HG03342 (cell line): ENCODE results near the gene GFI1.

ENCODE experiments used
- ATAC-seq: cut with Tn5 transposase; IDR thresholded peaks from one replicate; pipeline ENCODE4 v1.9.1; 2021; ENCODE audit warnings: mild to moderate bottlenecking, moderate library complexity; ENCODE audit not compliant: unreplicated experiment

GFI1 gene

DNA sequence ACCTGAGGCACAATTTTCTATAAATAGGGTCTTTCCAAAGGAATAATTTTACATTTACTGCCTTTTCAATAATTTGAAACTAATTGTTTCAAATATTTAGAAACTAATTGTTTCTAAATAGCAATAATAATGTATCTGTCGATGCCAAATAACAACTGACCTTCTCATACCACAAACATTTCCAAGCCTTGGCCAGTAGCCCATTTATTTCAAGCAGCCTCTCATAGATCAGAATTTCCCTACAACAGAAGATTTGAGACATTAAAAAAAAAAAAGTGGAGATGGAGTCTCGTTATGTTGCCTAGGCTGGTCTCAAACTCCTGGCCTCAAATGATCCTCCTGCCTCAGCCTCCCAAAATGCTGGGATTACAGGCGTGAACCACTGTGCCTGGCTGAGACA is 2.1 kb upstream of the GFI1 start:
- ATAC-seq: no peak

DNA sequence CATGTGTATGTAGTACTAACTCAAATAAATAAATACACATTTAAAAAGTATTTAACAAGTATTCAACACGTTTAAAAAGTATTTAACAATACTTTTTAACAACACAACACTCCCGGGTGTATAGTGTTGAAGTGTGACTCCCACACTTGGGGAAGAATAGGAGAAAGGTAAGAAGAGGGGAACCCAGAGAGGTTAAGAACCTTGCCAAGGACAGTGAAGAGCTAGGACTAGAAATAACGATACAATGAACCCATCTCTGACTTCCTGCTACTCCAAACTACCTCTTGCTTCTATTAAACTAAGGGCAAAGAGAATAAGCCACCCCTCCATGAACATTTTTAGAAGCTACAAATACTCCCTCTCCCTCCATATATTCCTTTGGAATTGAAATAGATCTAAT is 1.7 kb upstream of the GFI1 start:
- no peak for ATAC-seq

DNA sequence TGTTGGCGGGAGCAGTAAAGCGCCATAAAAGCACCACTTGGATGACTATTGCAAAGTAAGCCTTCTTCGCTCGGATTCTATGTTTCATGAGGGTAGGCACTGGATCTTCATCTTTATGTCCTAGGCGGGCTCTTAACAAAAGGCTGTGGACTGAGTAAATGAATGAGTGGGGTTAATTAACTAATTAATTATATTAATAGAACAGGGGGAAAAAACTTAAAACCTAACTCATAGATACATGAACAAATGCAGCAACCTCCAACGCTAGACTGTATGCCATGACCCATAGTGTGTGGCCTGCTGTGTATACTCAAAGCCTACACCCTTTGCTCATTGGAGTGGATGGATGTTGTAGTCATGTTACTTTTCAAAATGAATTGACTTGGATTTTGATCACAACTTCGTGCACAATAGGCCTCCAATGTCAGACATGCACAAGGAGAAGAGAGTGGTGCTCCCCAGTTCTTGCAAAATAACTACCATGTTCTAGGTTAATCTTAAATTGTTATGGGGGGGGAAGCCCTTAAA is 417 bp upstream of the GFI1 start:
- no peak for ATAC-seq

GRCh38 chr1:92485381-92486250 is 1.1 kb downstream of the GFI1 start:
- peak; percentile 48 for ATAC-seq

- ATAC-seq: peak; percentile 30
Measured at GRCh38 chr1:92484472-92485380, 2.0 kb downstream of the GFI1 start.

DNA sequence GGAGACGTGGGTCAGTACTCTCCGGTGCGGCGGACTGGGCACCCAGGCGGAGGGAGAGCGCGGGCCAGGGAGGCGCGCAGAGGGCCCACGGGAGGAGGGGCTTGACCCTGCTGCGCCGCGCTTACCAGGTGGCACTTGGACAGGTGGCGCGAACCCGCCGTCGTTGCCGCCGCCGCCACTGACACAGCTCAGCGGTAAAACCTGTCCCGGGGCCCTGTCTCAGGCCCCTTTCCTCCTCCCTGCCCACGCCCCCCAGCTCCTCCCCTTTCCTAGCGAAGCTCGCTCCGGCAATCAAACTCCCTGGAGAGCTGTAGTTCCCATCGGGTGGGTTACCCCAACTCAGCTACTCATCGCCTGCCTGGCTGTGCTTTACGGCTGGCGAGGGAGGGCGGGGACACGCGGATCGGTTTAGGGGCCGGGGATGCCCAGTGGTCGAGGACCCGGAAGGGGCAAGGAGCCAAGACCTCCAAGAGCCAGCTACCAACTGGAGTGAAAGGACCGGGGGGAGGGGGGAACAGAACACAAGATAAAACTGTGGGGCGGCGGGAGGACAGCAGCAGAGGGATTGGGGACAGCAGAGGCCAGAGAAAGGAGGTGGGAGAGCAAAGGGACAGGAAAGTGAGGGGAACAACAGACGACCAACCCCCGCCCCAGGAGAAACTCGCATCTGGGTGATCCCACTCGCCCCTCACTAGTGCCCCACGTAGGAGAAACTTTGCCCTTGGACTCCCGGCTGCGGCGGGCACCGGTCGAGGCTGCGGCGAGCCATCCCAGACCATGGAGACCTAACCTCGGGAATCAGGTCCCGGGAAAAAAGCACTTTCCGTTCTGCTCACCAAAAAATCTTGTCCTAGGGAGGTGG is 2.9 kb downstream of the GFI1 start:
- ATAC-seq: no peak

GRCh38 chr1:92482665-92483609 is 3.8 kb downstream of the GFI1 start:
- ATAC-seq: no peak

- ATAC-seq: no peak
Measured at GRCh38 chr1:92481971-92482664, 4.6 kb downstream of the GFI1 start.

DNA sequence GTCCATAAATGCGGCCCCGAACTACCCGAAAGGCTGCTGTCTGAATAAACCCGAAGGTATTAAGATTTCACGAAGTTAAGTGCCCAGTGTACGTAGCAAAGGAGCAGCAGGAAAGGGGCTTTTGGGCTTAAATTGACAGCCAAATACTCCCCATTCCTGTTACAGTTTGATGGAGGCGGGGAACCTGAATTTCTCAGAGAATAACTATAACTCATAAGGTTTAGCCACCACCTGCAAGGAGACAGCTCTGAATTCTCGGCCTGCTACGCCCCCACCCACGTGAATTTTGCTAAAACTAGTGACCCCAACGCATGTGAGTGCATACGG is 5.2 kb downstream of the GFI1 start:
- ATAC-seq: no peak

DNA sequence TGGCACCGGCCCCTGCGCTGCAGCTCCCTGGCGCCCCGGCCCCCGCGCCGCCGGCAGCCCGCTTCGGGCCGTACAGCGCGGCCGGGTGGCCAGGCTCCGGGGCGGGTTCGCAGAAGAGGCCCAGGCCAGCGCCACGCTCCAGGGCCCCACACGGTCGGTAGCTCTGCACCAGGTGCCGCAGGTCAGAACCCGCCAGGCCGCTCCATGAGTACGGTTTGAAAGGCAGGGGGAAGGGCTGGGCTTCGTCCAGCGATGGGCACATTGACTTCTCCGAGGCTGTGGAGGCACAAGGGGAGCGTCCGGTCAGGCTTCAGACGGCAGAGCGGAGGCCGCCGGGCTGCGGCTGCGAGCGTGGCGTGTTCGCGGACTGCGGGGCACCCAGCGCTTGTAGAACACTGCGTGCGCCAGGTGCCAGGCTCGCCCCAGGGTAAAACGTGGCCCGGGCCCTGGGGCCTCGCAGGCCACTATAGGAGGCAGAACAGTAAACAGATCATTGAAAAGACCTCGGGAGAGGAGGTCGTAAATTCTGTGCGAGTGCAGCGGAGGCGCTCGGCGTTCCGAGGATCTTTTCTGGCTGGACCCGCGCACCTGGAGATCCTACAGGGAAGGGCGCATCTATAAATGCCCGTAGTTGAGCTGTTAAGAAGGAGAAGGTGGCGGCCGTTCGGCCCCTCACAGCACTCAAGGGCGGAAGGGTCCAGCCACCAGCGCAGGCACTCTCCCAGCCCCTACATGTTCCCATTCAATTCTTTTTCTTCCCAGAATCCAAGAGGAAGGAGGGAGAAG is 5.7 kb downstream of the GFI1 start:
- no peak for ATAC-seq

DNA sequence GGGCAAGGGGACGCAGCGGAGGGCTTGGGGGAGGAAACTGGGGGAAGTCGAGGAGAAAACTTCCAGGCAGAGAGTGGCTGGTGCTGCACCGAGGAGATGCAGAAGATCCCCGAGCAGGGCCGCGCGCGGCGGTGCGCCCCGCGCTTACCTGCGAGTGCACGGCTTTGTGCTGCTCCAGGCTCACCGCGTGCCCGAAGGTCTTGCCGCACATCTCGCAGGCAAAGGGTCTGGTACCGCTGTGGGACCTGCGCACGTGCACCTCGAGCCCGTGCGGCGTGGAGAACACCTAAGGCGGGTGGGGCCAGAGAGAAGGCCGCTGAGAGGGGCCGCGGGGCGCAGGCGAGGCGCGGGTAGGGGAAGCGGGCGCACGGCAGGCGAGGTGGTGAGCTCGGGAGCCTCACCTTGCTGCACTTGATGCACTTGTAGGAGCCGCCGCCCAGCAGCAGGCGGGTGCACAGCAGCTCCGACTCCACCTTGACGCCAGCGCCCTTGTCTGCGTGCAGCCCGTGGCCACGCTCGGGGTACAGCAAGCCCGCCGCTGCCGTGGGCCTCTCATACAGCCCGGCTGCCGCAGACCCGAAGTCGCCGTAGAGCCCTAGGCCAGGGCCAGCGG is 6.4 kb downstream of the GFI1 start:
- no peak for ATAC-seq

GRCh38 chr1:92479587-92479986 is 7.1 kb downstream of the GFI1 start:
- ATAC-seq: no peak

DNA sequence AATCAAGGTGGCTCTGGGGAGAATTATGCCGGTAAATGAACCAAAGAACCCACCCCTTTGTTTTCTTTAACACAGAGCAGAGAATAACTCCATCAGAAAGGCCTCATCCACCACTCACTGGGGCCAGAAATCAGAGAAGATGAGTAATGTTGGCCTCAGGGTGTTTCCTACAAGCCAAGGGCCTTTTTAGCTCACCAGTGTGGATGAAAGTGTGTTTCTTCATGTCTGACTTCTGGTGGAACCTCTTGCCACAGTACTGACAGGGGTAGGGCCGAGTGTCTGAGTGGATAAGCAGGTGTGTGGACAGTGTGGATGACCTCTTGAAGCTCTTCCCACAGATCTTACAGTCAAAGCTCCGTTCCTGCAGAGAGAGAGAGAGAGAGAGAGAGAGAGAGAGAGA is 8.3 kb downstream of the GFI1 start:
- ATAC-seq: no peak

- peak; percentile 53 for ATAC-seq
Measured at GRCh38 chr1:92476071-92476631, 10.6 kb downstream of the GFI1 start.

- no peak for ATAC-seq
Measured at GRCh38 chr1:92475029-92475428, 11.7 kb downstream of the GFI1 start.

DNA sequence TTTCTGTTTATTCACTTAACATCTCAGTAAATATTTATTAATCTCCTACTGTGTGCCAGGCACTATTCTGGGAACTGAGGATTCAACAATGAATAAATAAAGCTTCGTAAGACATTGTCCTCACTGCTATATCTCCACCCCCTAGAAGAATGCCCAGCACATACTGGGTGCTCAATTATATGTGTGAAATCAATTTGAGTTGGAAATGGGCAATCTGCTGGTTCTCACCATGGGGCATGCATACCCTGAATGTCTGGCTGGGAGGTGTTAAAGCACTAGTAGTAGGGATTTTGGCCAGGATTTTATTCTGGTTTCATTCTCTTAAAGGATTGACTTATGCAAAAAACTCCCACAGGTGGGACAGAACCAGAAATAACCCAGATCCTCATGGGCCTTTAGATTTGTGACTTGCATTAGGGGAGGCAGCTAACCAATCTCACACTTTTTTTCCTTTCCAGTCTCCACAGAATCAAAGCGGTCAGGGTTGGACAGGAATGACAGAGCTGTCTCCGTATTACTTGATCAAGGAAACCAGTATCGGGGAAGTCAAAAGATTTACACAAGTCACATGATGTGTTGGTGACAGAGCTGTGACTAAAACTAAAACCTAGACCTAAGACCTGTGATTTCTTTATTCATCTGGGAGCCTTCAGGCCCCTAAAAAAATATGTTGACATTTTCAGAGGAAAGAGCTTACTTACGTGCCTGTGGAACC is 12.8 kb downstream of the GFI1 start:
- peak; percentile 48 for ATAC-seq

- no peak for ATAC-seq
Measured at GRCh38 chr1:92470216-92470615, 16.5 kb downstream of the GFI1 start.
